Coronary artery (tissue), 2 donors: ENCODE results near the gene DCXR.

Experiments used
- DNase-seq: peaks from one replicate; pipeline ENCODE4 v3.0.0-alpha.2; 2017; ENCODE audit warnings: low spot score
- H3K27ac ChIP-seq, 2 donors: fragments of 200-600 bp; sonication (generic); one replicate each; pipeline ENCODE4 v1.5.1; 2016 to 2019
- H3K4me3 ChIP-seq: fragments of 200-600 bp; sonication (generic); 2 replicates; pipeline ENCODE4 v1.5.1; 2016; ENCODE audit warnings: mild to moderate bottlenecking, moderate library complexity
- CTCF ChIP-seq: fragments of 200-600 bp; sonication (generic); IDR thresholded peaks from one replicate; pipeline ENCODE4 v1.5.1; 2019; ENCODE audit warnings: antibody characterized with exemption

The DCXR gene

GRCh38 chr17:82019690-82020571 lies 17.6 kb downstream of the DCXR start:
- Histone ChIP-seq H3K27ac (no peak overlapping the region), H3K4me3 (no peak overlapping the region)
- DNase-seq: no peak
- no peak for TF ChIP-seq CTCF

DNA sequence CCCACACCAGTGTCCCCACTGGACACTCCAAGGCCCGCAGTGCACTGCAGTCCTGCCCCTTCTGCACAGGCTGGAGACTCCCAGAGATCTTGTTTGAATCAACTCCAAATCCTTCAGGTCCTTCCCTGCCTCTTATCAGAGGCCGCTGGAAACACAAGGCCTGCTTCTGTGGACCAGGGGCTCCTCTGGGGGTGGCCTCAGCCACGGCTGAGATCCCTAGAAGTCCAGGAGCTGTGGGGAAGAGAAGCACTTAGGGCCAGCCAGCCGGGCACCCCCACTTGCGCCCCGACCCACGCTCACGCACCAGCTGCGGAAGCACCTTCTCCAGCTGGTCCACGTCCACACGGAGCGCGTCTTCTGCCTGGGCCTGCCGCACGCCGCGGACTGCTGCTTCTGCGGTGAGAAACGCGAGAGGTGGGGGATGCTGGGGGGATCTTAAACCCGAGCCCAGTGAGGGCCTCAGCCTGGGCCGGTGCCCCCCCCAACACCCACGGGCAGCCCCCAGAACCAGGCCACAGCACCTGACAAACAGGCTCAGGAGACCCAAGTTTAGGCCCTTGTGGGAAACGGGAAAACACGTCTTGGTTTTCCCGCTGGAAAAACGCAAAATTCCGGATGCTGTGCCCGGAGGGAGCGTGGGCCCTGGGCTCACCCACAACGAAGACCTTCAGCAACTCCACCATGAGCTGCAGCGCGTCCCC lies 18.4 kb downstream of the DCXR start:
- Histone ChIP-seq H3K27ac (no peak overlapping the region), H3K4me3 (no peak overlapping the region)
- DNase-seq: no peak
- TF ChIP-seq CTCF: no peak

GRCh38 chr17:82018152-82018988 lies 19.1 kb downstream of the DCXR start:
- H3K27ac ChIP-seq: no peak overlapping the region
- no peak for DNase-seq

GRCh38 chr17:82017612-82018151 lies 19.8 kb downstream of the DCXR start:
- TF ChIP-seq CTCF: no peak
- no peak for DNase-seq
- no peak overlapping the region for H3K4me3 ChIP-seq
- H3K27ac ChIP-seq: no peak overlapping the region

More at GRCh38 chr17:82018152-82018988, 19.1 kb downstream of the DCXR start:
- no peak for TF ChIP-seq CTCF
- H3K4me3 ChIP-seq: no peak overlapping the region

DNA sequence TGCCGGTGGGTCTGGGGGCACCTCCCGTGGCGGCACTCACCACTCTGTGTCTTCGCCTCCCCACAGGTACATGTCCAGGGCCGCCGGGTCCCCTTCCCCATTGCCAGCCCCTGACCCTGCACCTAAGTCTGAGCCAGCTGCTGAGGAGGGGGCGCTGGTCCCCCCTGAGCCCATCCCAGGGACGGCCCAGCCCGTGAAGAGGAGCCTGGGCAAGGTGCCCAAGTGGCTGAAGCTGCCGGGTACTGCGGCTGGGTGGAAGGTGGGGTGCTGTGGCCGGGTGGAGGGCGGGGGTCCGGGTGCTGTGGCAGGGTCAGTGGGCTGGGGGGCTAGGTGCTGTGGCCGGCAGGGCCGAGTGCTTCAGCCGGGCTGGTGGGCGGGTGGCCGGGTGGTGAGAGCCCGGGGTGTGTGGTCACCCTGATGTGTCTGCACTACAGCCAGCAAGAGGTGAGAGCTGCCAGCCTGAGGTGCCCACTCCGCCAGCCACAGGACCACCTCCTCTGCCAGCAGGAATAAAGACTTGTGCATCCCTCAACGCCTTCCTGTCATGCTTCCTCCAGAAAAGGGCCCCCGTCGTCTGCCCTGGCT lies 20.5 kb downstream of the DCXR start:
- no peak for TF ChIP-seq CTCF
- DNase-seq: no peak
- Histone ChIP-seq H3K27ac (no peak overlapping the region), H3K4me3 (no peak overlapping the region)

GRCh38 chr17:82016061-82016874 lies 21.2 kb downstream of the DCXR start:
- no peak for TF ChIP-seq CTCF
- DNase-seq: no peak
- H3K27ac ChIP-seq: no peak overlapping the region
- H3K4me3 ChIP-seq: no peak overlapping the region
